Large intestine (tissue), 3 donors: ENCODE data around the gene PTPRD. TPM values are rescaled to one million over a fixed set of nuclear protein-coding genes. Genes with fewer than 3 reads are reported as not detected.

Experiments
- DNase-seq, 2 donors: peaks; one replicate each; pipeline versions ENCODE4 v3.0.0 to v3.0.0-alpha.2; 2013
- H3K27ac ChIP-seq: one replicate; pipeline ENCODE4 v1.5.1; 2013; ENCODE audit warnings: low read length
- H3K27me3 ChIP-seq: 2 replicates; pipeline ENCODE4 v1.6.1; 2013; ENCODE audit warnings: low read length; ENCODE audit not compliant: control insufficient read depth, insufficient read depth
- H3K36me3 ChIP-seq: 2 replicates; pipeline ENCODE4 v1.6.1; 2013; ENCODE audit warnings: low read length; ENCODE audit not compliant: control insufficient read depth, insufficient read depth
- H3K4me1 ChIP-seq: one replicate; pipeline ENCODE4 v1.6.1; 2013; ENCODE audit warnings: low read length; ENCODE audit not compliant: control insufficient read depth, insufficient read depth
- H3K4me3 ChIP-seq: one replicate; pipeline ENCODE4 v1.5.1; 2013; ENCODE audit warnings: low read length
- H3K9me3 ChIP-seq: one replicate; pipeline ENCODE4 v1.6.1; 2013; ENCODE audit warnings: mild to moderate bottlenecking, low read depth, low read length, moderate library complexity; ENCODE audit not compliant: control insufficient read depth
- WGBS: methylation state at CpG from one replicate; pipeline ENCODE4 v1.1.5; 2013; ENCODE audit warnings: low lambda C conversion rate; ENCODE audit not compliant: insufficient coverage; 5-methylcytosine and 5-hydroxymethylcytosine counted together
- polyA plus RNA-seq: library from polyadenylated mRNA; unstranded; fragments of 120-200 nt; gene quantifications from one replicate; pipeline ENCODE4 v1.2.1, GENCODE V29; 2013

Gene PTPRD
- polyA plus RNA-seq, 1 donor: 12.0 TPM

DNA sequence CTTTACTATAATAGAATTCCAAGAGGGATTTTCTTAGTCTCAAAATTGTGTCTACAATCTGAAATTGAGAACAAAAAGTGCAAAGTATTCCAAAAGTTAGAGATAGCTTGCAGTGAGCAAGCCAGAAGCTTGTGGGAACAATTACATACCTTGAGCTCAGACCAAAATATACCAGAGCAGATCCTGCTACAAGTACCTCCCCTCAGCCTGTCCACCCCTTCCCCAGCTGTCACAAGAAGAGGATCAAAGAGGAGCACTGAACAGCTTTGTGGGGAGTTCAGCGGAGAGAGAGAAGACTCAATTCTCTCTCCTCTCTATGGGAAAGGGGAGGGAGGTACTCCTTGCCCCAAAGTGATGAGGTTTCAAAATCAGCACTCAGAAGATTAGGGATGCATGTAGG is 1944.1 kb downstream of the PTPRD start:
- Histone ChIP-seq H3K36me3 (no peaks in the 10 kb centered on the region), H3K27ac (no peak overlapping the region), H3K4me1 (no peaks in the 10 kb centered on the region), H3K4me3 (no peak overlapping the region), H3K27me3 (no peaks in the 10 kb centered on the region), H3K9me3 (no peaks in the 10 kb centered on the region)
- DNase-seq: no peak
- no CpG with 5 or more reads among the region's 1 CpG for WGBS

DNA sequence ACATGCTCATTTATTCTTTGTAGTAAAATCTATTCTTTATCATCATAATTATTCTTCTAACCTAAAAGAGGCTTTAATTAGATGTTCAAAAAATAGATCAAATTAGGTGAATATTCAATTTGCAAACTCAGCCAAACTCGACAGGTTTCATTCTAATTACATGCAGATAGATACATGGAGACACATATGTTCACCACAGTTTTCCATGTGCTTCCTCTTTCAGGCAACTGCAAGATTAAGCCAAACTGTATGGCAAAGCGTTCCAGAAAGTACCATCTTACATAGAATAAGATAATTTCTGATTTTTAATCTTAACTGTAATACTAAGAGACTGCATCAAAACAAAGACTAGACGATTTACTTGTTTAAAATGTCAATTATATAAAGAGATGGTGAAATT is 1944.6 kb downstream of the PTPRD start:
- WGBS: 95% methylated on average over 2 of the region's 3 CpGs
- H3K4me1 ChIP-seq: no peaks in the 10 kb centered on the region

DNA sequence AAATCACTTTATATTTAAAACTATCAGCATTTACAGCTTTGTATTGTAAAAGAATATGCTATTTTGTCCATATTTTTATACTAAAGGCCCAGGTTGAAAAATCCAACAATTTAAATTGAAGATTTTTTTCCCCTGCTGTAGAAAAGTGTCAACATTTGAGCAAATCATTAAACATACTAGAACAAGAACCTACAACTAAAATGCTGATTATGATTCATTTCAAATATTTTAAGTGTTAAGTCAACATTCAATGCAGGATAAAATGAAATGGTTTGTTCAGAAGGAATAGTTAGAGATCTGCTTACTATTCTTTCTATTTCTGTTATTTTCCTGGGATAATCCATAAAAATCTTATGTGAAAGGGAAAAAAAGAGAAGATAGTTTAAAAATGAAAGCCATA is 1946.7 kb downstream of the PTPRD start:
- Histone ChIP-seq H3K36me3 (no peaks in the 10 kb centered on the region), H3K27ac (no peak overlapping the region), H3K4me1 (no peaks in the 10 kb centered on the region), H3K27me3 (no peaks in the 10 kb centered on the region), H3K4me3 (no peak overlapping the region), H3K9me3 (no peaks in the 10 kb centered on the region)
- no peak for DNase-seq

More for the DNA sequence above, 1944.6 kb downstream of the PTPRD start:
- no peak for DNase-seq
- Histone ChIP-seq H3K9me3 (no peaks in the 10 kb centered on the region), H3K36me3 (no peaks in the 10 kb centered on the region), H3K27me3 (no peaks in the 10 kb centered on the region), H3K4me3 (no peak overlapping the region), H3K27ac (no peak overlapping the region)

DNA sequence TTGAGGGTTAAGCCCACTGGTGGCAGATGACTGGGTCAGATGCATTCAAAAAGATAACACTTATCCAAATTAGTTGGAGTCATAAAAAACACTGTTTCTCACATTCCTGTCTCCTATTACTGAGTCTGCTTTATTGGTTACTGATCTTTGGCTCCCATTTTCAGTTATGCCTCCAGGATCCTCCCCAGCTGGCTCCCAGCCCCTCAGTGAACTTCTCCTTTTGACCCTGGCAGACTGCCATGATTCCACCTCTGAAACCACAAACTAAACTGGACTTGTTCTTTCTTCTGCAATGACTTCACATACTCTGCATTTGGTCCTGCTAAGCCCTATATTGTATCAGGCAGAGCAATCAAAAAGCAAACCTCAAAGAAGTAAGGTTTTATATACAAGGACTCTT is 1952.4 kb downstream of the PTPRD start:
- Histone ChIP-seq H3K9me3 (no peaks in the 10 kb centered on the region), H3K4me1 (no peaks in the 10 kb centered on the region), H3K4me3 (no peak overlapping the region), H3K27ac (no peak overlapping the region), H3K27me3 (no peaks in the 10 kb centered on the region), H3K36me3 (no peaks in the 10 kb centered on the region)
- DNase-seq: peak in 1 of 2 donors; percentile 3

DNA sequence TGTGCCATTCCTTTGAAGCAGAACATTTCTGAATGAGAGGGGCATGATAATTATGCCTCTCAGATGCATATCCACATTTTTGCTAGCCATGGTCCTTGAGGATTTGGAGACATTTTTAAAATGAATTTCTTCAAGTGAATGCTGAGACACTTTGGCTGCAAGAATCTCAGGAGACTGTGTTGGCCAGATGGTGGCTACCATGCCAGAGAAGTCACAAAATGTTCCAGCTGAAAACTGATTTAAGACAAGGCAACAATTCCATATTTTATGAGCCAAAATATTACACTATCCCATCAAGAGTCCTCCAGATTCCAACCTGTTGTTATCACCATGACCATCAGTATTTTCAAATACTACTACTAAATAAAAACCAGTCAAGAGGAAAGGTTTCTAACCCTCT is 1953.7 kb downstream of the PTPRD start:
- Histone ChIP-seq H3K27ac (no peak overlapping the region), H3K36me3 (no peaks in the 10 kb centered on the region)

DNA sequence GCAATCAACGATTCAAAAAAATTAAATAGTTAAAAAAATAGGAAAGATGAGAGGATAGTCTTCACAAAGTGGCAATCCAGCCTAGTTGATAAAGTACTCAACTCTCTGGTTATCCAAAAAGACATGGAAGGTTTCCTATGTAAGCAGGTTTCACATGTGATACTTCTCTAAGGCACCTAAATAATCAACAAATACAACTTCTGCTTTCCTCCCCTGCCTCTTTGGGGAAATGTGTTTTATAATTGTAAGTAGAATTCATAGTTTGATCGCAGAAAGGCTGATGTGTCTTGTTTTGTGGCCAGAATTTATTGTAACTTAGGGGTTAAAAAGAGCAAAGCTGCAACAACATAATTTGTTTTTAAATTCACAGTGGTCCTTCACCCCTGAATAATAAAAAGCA is 1957.7 kb downstream of the PTPRD start:
- DNase-seq: no peak
- no peak overlapping the region for H3K27ac ChIP-seq
- WGBS: 90% methylated on average over 2 of the region's 2 CpGs

More for the DNA sequence above, 1953.7 kb downstream of the PTPRD start:
- DNase-seq: no peak
- Histone ChIP-seq H3K27me3 (no peaks in the 10 kb centered on the region), H3K9me3 (no peaks in the 10 kb centered on the region), H3K4me1 (no peaks in the 10 kb centered on the region), H3K4me3 (no peak overlapping the region)

DNA sequence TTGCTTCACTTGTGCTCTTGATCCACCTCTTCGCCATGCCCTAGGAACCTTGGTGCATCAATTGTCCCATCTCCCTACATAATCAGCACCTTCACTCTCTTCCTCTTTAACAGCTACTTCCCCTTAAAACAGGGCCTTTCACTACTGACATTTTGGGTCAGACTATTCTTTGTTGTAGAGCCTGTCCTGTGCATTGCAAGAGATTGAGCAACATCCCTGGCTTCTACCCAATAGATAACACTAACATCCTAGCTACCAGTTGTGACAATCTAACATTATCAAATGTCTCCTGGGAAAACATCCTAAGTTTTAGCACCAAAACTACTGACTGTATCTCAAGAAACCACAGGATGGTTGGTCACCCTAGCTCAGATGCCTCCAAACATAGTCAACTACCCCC is 1958.9 kb downstream of the PTPRD start:
- Histone ChIP-seq H3K36me3 (no peaks in the 10 kb centered on the region), H3K27ac (no peak overlapping the region), H3K9me3 (no peaks in the 10 kb centered on the region), H3K27me3 (no peaks in the 10 kb centered on the region), H3K4me1 (no peaks in the 10 kb centered on the region), H3K4me3 (no peak overlapping the region)
- no peak for DNase-seq
- WGBS: 88% methylated on average over 1 of the region's 1 CpG

More for the DNA sequence above, 1957.7 kb downstream of the PTPRD start:
- no peaks in the 10 kb centered on the region for H3K9me3 ChIP-seq
- H3K27me3 ChIP-seq: no peaks in the 10 kb centered on the region
- H3K4me3 ChIP-seq: no peak overlapping the region
- H3K36me3 ChIP-seq: no peaks in the 10 kb centered on the region
- no peaks in the 10 kb centered on the region for H3K4me1 ChIP-seq

DNA sequence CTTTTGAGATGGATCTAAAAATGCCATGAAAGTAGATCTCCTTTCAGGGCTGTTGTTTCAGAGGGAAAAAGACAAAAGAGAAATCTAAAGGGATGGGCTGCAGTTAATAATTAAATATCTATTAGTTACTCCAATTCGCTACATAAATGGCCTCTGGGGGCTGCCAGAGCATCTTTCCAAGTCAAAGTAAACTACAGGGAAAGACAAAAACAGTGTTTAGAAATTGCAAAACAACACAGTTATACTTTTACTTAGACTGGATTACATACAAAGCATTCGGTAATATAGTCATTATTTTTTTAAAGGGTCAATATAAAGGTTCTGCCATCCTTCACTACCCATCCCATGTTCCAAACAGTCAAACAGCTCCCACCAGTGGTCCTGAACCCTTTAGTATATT is 1959.7 kb downstream of the PTPRD start:
- H3K4me3 ChIP-seq: no peak overlapping the region
- no peaks in the 10 kb centered on the region for H3K9me3 ChIP-seq
- no peaks in the 10 kb centered on the region for H3K4me1 ChIP-seq
- DNase-seq: no peak
- no peaks in the 10 kb centered on the region for H3K36me3 ChIP-seq
- H3K27me3 ChIP-seq: no peaks in the 10 kb centered on the region
- WGBS: 86% methylated on average over 1 of the region's 2 CpGs
- no peak overlapping the region for H3K27ac ChIP-seq

DNA sequence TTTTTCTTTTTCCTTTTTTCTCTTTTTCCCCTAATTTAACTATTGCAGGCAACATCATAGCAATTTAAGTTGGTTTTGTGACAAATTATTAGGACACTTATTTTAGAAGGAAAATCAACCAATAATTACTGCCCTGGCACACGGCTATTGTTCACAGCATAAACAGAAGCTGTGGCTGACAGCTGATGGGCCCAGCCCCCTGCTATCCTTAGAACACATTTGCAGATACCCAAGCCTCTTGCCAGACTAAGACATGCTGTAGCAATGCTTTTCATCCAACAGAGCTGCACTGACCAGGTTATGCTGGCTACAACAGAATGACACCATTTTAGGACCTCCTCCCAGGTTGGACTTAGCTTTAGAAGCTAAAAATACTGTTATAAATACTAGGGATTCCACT is 1960.5 kb downstream of the PTPRD start:
- no peaks in the 10 kb centered on the region for H3K27me3 ChIP-seq
- no peaks in the 10 kb centered on the region for H3K36me3 ChIP-seq
- no peak overlapping the region for H3K27ac ChIP-seq
- no peaks in the 10 kb centered on the region for H3K9me3 ChIP-seq
- WGBS: no CpG with 5 or more reads among the region's 1 CpG
- no peak for DNase-seq
- H3K4me1 ChIP-seq: no peaks in the 10 kb centered on the region
- no peak overlapping the region for H3K4me3 ChIP-seq

DNA sequence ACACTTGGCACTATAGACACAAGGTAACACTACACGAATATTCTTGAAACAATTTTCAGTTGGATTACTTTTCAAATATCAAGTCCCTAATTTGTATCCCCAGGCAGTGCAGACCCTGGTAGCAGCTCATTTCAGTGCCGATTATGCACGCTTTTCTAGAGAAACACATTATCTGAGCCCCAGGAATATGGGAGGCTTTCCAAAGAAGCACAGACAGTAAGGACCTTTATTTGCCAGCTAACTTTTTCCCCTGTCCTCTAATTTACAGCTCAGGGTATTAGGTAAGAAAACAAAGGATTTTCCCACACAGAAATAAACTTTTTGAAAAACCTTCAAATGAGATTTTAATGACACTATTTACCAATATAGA is 1961.0 kb downstream of the PTPRD start:
- H3K27me3 ChIP-seq: no peaks in the 10 kb centered on the region
- no peak overlapping the region for H3K4me3 ChIP-seq
- 25% methylated on average over 2 of the region's 3 CpGs for WGBS
- DNase-seq: no peak
- H3K27ac ChIP-seq: no peak overlapping the region
- H3K4me1 ChIP-seq: no peaks in the 10 kb centered on the region
- H3K9me3 ChIP-seq: no peaks in the 10 kb centered on the region
- no peaks in the 10 kb centered on the region for H3K36me3 ChIP-seq

DNA sequence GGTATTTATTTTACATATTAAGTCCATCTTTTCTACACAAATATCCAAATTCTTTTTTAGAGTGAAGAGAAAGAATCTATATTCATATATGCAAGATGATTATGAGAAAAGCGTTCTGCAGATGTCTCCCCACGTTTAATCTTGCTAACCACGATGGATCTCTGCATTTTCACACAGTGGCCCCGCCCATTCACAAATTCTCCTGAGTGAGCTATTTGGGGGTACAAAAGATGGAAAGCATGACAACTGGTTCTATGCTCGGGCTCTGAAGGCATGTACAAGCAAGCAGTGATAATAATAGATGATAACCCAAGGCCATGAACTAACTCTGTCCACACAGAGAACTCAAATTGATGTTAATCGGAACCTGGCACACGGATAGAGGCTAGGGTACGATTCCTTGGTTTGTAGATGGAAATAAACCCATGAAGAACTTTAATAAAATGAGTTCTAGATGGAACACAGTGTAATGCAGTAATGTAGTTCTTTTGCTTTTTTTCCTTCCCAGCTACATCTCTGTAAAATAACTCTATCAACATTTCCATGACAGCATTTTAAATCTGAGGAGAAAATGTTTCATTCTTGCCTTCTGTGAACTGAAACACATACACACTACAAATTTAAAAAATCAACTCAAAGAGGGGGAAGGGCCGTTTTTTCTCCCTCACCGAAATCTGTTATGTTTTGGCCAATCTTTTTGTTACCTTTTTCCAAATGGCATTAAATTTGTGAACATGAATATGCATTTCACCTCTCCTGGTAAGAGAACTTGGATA is 1961.5 kb downstream of the PTPRD start:
- WGBS: 100% methylated on average over 2 of the region's 10 CpGs
- DNase-seq: no peak
- Histone ChIP-seq H3K4me1 (no peaks in the 10 kb centered on the region), H3K36me3 (no peaks in the 10 kb centered on the region), H3K9me3 (no peaks in the 10 kb centered on the region), H3K27ac (no peak overlapping the region), H3K27me3 (no peaks in the 10 kb centered on the region), H3K4me3 (no peak overlapping the region)
